WTC11 (cell line): Measurements from ENCODE around the gene RPTOR. TPM values are rescaled to one million over a fixed set of nuclear protein-coding genes. Genes with fewer than 3 reads are reported as not detected.

Source experiments
- ATAC-seq: fragments of 200-7000 bp; cut with Tn5 transposase; 2 replicates; pipeline ENCODE4 v1.10.0; 2021; ENCODE audit warnings: mild to moderate bottlenecking, moderate library complexity
- CTCF ChIA-PET: fragments of 300-600 bp; sonication (Branson Sonifier 250); formaldehyde crosslinking; loops from one replicate; lab custom pipeline; 2021; ENCODE audit warnings: antibody characterized with exemption; lab: Charles Lee
- POLR2A ChIA-PET: fragments of 350-600 bp; sonication (Branson Sonifier 250); formaldehyde crosslinking; loops from one replicate; lab custom pipeline; 2021; ENCODE audit warnings: antibody characterized with exemption; lab: Charles Lee
- DNase-seq: peaks from one replicate; pipeline ENCODE4 v3.0.0; 2021; ENCODE audit warnings: low spot score
- H3K27ac Mint-ChIP-seq: 2 replicates; pipeline ENCODE4 v1.8.0; 2021; ENCODE audit warnings: mixed read lengths
- H3K27me3 Mint-ChIP-seq: 2 replicates; pipeline ENCODE4 v1.8.0; 2021; ENCODE audit warnings: low read depth, mild to moderate bottlenecking, moderate library complexity, mixed read lengths
- H3K36me3 Mint-ChIP-seq: 2 replicates; pipeline ENCODE4 v1.8.0; 2021; ENCODE audit warnings: mixed read lengths
- H3K4me1 Mint-ChIP-seq: 2 replicates; pipeline ENCODE4 v1.8.0; 2022; ENCODE audit warnings: mixed read lengths
- H3K4me3 Mint-ChIP-seq: 2 replicates; pipeline ENCODE4 v1.8.0; 2021; ENCODE audit warnings: mild to moderate bottlenecking, moderate library complexity, mixed read lengths
- H3K9me3 Mint-ChIP-seq: 2 replicates; pipeline ENCODE4 v1.8.0; 2021; ENCODE audit warnings: mixed read lengths
- CBFB ChIP-seq: sonication (generic); formaldehyde crosslinking; IDR thresholded peaks from 2 replicates; pipeline ENCODE4 v1.8.1; 2022; ENCODE audit warnings: mild to moderate bottlenecking, low read depth, missing genetic modification reagents
- CDX4 ChIP-seq: fragments of 250-450 bp; sonication (Bioruptor Pico); IDR thresholded peaks from 2 replicates; pipeline ENCODE4 v1.9.0; 2021; ENCODE audit warnings: moderate library complexity, mild to moderate bottlenecking, inconsistent platforms, borderline replicate concordance
- CREM ChIP-seq: sonication (generic); formaldehyde crosslinking; IDR thresholded peaks from 2 replicates; pipeline ENCODE4 v1.8.1; 2022; ENCODE audit warnings: mild to moderate bottlenecking, missing genetic modification reagents, moderate library complexity
- E2F1 ChIP-seq: sonication (generic); formaldehyde crosslinking; IDR thresholded peaks from 2 replicates; pipeline ENCODE4 v1.8.0; 2022; ENCODE audit warnings: mild to moderate bottlenecking, missing genetic modification reagents
- E2F4 ChIP-seq: sonication (generic); formaldehyde crosslinking; IDR thresholded peaks from 2 replicates; pipeline ENCODE4 v1.8.1; 2022; ENCODE audit warnings: low read depth, mild to moderate bottlenecking, moderate library complexity, missing genetic modification reagents, borderline replicate concordance
- ELF4 ChIP-seq: sonication (generic); formaldehyde crosslinking; IDR thresholded peaks from 2 replicates; pipeline ENCODE4 v1.8.1; 2022; ENCODE audit warnings: low read depth, mild to moderate bottlenecking, moderate library complexity, missing genetic modification reagents
- EMX1 ChIP-seq: fragments of 250-450 bp; sonication (Bioruptor Pico); IDR thresholded peaks from 2 replicates; pipeline ENCODE4 v1.8.0; 2021; ENCODE audit warnings: mild to moderate bottlenecking
- GABPB1 ChIP-seq: sonication (generic); formaldehyde crosslinking; IDR thresholded peaks from 2 replicates; pipeline ENCODE4 v1.8.1; 2023; ENCODE audit warnings: mild to moderate bottlenecking, missing genetic modification reagents
- MLX ChIP-seq: sonication (generic); formaldehyde crosslinking; IDR thresholded peaks from 2 replicates; pipeline ENCODE4 v1.8.1; 2023; ENCODE audit warnings: mild to moderate bottlenecking, missing genetic modification reagents, moderate library complexity
- MXD4 ChIP-seq: fragments of 250-450 bp; sonication (Bioruptor Pico); IDR thresholded peaks from 2 replicates; pipeline ENCODE4 v1.8.0; 2021; ENCODE audit warnings: mild to moderate bottlenecking, moderate library complexity, borderline replicate concordance
- TCF7 ChIP-seq: sonication (generic); formaldehyde crosslinking; IDR thresholded peaks from 2 replicates; pipeline ENCODE4 v1.8.0; 2022; ENCODE audit warnings: mild to moderate bottlenecking, low read depth, missing genetic modification reagents, moderate library complexity
- USF1 ChIP-seq: sonication (generic); formaldehyde crosslinking; IDR thresholded peaks from 2 replicates; pipeline ENCODE4 v1.8.0; 2022; ENCODE audit warnings: mild to moderate bottlenecking, missing genetic modification reagents
- ZBTB21 ChIP-seq: sonication (generic); formaldehyde crosslinking; IDR thresholded peaks from 2 replicates; pipeline ENCODE4 v1.8.1; 2023; ENCODE audit warnings: mild to moderate bottlenecking, missing genetic modification reagents, borderline replicate concordance
- ZNF138 ChIP-seq: sonication (generic); formaldehyde crosslinking; conservative IDR thresholded peaks from 2 replicates; pipeline ENCODE4 v1.8.1; 2022; ENCODE audit warnings: mild to moderate bottlenecking, moderate library complexity, missing genetic modification reagents
- ZNF263 ChIP-seq: sonication (generic); formaldehyde crosslinking; IDR thresholded peaks from 2 replicates; pipeline ENCODE4 v1.8.1; 2022; ENCODE audit warnings: low read depth, mild to moderate bottlenecking, moderate library complexity, missing genetic modification reagents
- total RNA-seq: library from RNA; stranded (reverse); gene quantifications from 3 replicates; pipeline ENCODE4 v1.2.3, GENCODE V29; 2021
- TF ChIP-seq, protein P1 (sequence below): sonication (generic); formaldehyde crosslinking; IDR thresholded peaks from 2 replicates; pipeline ENCODE4 v1.8.0; 2022; ENCODE audit warnings: missing genetic modification reagents

The RPTOR gene
- total RNA-seq, 1 experiment from 2014 or later, result 41.0 TPM

DNA sequence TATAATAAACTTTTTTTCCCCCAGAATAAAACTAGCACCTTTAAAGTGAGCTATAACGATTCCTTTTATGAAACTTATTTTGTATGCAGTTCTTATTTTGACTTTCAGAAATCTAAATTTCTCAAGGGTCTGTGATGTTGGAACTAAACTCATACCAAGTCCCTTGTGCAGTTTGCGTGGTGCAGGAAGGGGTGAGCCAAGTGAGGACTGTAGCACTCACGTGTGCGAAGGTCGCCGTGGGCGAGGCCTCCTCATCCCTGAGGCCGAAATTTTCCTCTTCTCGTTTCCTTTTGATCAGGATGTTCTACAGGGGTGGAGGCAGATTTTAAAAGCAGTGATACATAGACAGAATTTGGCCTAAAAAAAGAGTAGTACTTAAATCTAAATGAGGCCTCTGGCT lies 73.7 kb downstream of the RPTOR start:
- POLR2A ChIA-PET, result no interaction called here
- peaks cover 28% of the 10 kb centered on the region for H3K4me1 Mint-ChIP-seq

DNA sequence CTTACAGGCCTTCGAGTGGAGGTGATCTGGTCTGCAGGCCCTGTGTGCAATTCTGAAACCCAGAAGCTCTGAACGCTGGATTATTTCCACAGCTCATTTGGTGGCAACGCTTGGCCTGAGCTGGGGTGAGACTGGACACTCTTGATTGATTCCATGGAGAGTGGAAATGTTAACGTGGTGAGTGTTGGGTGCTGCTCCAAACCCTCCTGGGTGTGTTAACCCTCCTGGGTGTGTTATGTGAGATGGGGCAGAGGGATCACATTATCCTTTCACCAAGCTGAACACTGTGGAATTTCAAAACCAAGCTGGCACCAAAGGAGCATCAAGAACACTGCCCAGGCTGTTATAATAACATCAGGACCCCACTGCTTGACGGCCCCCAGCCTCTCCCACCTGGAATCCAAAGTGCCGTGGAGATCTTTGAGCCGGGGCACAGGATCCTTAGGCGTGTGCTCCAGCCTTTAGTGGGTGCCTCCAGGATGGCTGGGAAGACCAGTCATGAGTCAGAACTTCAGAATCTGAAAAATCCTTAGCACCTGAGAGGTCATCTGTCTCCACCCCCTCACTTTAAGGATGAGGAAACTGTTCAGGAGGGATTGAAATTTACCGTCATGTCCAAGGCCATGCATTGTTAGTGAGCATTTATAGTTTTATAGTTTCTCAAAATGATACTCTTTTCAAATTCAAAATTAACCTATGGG lies 75.0 kb downstream of the RPTOR start:
- Mint-ChIP-seq H3K9me3 (no peaks in the 10 kb centered on the region), H3K36me3 (no peaks in the 10 kb centered on the region), H3K27ac (0 out of 2 replicates have a peak overlapping the region, but pooled peaks have one; percentile 21), H3K4me3 (no peak overlapping the region), H3K27me3 (no peaks in the 10 kb centered on the region), H3K4me1 (peaks cover 25% of the 10 kb centered on the region)
- TF ChIP-seq ZNF138 (CRISPR knock-in tag) (no peak), CDX4 (CRISPR knock-in tag) (no peak), GABPB1 (CRISPR knock-in tag) (no peak), MXD4 (CRISPR knock-in tag) (no peak), CREM (CRISPR knock-in tag) (no peak), ZNF263 (CRISPR knock-in tag) (no peak), MLX (CRISPR knock-in tag) (no peak), USF1 (CRISPR knock-in tag) (no peak), E2F1 (no peak), ELF4 (CRISPR knock-in tag) (no peak), ZBTB21 (CRISPR knock-in tag) (no peak), TCF7 (CRISPR knock-in tag) (no peak), EMX1 (CRISPR knock-in tag) (no peak), E2F4 (CRISPR knock-in tag) (no peak)
- TF ChIP-seq, protein P1, sequence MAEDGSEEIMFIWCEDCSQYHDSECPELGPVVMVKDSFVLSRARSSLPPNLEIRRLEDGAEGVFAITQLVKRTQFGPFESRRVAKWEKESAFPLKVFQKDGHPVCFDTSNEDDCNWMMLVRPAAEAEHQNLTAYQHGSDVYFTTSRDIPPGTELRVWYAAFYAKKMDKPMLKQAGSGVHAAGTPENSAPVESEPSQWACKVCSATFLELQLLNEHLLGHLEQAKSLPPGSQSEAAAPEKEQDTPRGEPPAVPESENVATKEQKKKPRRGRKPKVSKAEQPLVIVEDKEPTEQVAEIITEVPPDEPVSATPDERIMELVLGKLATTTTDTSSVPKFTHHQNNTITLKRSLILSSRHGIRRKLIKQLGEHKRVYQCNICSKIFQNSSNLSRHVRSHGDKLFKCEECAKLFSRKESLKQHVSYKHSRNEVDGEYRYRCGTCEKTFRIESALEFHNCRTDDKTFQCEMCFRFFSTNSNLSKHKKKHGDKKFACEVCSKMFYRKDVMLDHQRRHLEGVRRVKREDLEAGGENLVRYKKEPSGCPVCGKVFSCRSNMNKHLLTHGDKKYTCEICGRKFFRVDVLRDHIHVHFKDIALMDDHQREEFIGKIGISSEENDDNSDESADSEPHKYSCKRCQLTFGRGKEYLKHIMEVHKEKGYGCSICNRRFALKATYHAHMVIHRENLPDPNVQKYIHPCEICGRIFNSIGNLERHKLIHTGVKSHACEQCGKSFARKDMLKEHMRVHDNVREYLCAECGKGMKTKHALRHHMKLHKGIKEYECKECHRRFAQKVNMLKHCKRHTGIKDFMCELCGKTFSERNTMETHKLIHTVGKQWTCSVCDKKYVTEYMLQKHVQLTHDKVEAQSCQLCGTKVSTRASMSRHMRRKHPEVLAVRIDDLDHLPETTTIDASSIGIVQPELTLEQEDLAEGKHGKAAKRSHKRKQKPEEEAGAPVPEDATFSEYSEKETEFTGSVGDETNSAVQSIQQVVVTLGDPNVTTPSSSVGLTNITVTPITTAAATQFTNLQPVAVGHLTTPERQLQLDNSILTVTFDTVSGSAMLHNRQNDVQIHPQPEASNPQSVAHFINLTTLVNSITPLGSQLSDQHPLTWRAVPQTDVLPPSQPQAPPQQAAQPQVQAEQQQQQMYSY (CRISPR knock-in tag), result no peak
- POLR2A ChIA-PET, result no interaction called here
- CTCF ChIA-PET, result interaction anchor here (1.1 kb wide), 1 partner anchor 30 kb away, joined by 4 read pairs; no protein-coding TSS in a partner anchor
- DNase-seq (no peak), ATAC-seq (no peak; the same call in 1 of the 2 replicates)

More for the DNA sequence above, 73.7 kb downstream of the RPTOR start:
- H3K27me3 Mint-ChIP-seq, result no peaks in the 10 kb centered on the region
- no peak overlapping the region for H3K4me3 Mint-ChIP-seq
- ATAC-seq, result no peak
- no peak overlapping the region; the same call in 1 of the 2 replicates for H3K27ac Mint-ChIP-seq
- no peaks in the 10 kb centered on the region for H3K36me3 Mint-ChIP-seq
- DNase-seq, result no peak
- no peaks in the 10 kb centered on the region for H3K9me3 Mint-ChIP-seq
- TF ChIP-seq CBFB (CRISPR knock-in tag) (no peak), ZNF263 (CRISPR knock-in tag) (no peak)
- CTCF ChIA-PET, result interaction anchor here (1.1 to 1.6 kb wide), 2 partner anchors 31 to 191 kb away, joined by 4 read pairs; no protein-coding TSS in a partner anchor
